Natural killer cell (primary cell): ENCODE data around the gene TNFAIP8L3. TPM values are rescaled to one million over a fixed set of nuclear protein-coding genes. Genes with fewer than 3 reads are reported as not detected.

Experiments
- ATAC-seq, 3 donors: fragments of 150-1000 bp in 2 of 3; fragments of 200-7000 bp in 1 of 3; cut with Tn5 transposase; 1 replicate in 1 of 3; 2 replicates in 2 of 3; pipeline ENCODE4 v1.10.0; 2021; ENCODE audit warnings: mild to moderate bottlenecking in 2 of 3, moderate library complexity in 2 of 3
- DNase-seq, 2 donors: peaks; one replicate each; pipeline versions ENCODE4 v3.0.0 to v3.0.0-alpha.2; 2013 to 2021; ENCODE audit warnings: mixed read lengths in 1 of 2
- H3K27ac ChIP-seq: one replicate; pipeline ENCODE4 v1.5.1; 2013; ENCODE audit warnings: mild to moderate bottlenecking, low read length
- H3K27me3 ChIP-seq: one replicate; pipeline ENCODE4 v1.6.1; 2013; ENCODE audit warnings: low read length; ENCODE audit not compliant: control insufficient read depth, insufficient read depth
- H3K36me3 ChIP-seq: one replicate; pipeline ENCODE4 v1.6.1; 2013; ENCODE audit warnings: low read length; ENCODE audit not compliant: control insufficient read depth, insufficient read depth
- H3K4me1 ChIP-seq: one replicate; pipeline ENCODE4 v1.6.1; 2013; ENCODE audit warnings: low read length; ENCODE audit not compliant: control insufficient read depth, insufficient read depth
- H3K4me3 ChIP-seq: one replicate; pipeline ENCODE4 v1.5.1; 2013; ENCODE audit warnings: low read length
- H3K9me3 ChIP-seq: one replicate; pipeline ENCODE4 v1.6.1; 2013; ENCODE audit warnings: low read length; ENCODE audit not compliant: control insufficient read depth, insufficient read depth
- H3K27ac Mint-ChIP-seq, 2 donors: one replicate each; pipeline ENCODE4 v1.8.0; 2022; ENCODE audit warnings: mild to moderate bottlenecking in 2 of 2, mixed read lengths in 2 of 2, moderate library complexity in 1 of 2
- H3K27me3 Mint-ChIP-seq, 2 donors: one replicate each; pipeline ENCODE4 v1.8.0; 2022; ENCODE audit warnings: low read depth in 2 of 2, mixed read lengths in 2 of 2
- H3K36me3 Mint-ChIP-seq: one replicate; pipeline ENCODE4 v1.8.0; 2022; ENCODE audit warnings: mixed read lengths
- H3K4me1 Mint-ChIP-seq, 2 donors: one replicate each; pipeline ENCODE4 v1.8.0; 2022; ENCODE audit warnings: mixed read lengths in 2 of 2
- H3K4me3 Mint-ChIP-seq: one replicate; pipeline ENCODE4 v1.8.0; 2022; ENCODE audit warnings: mild to moderate bottlenecking, moderate library complexity, mixed read lengths
- H3K9me3 Mint-ChIP-seq, 2 donors: one replicate each; pipeline ENCODE4 v1.8.0; 2022; ENCODE audit warnings: mixed read lengths in 2 of 2
- WGBS: methylation state at CpG from one replicate; pipeline ENCODE4 v1.1.7; 2013; ENCODE audit warnings: missing lambda C conversion rate; ENCODE audit not compliant: insufficient coverage; 5-methylcytosine and 5-hydroxymethylcytosine counted together
- intact Hi-C: fragments of 100-400 bp; cut with micrococcal nuclease; formaldehyde crosslinking; loops from one replicate; pipeline ENCODE4 v1.14.2; 2022
- total RNA-seq, 4 donors: library from RNA; stranded (reverse); fragments of 120-200 nt in 1 of 4; gene quantifications; one replicate each; pipeline versions ENCODE4 v1.2.3 to v1.2.4, GENCODE V29; 2013 to 2022
- TF ChIP-seq, protein P1 (sequence below): fragments of 200-600 bp; IDR thresholded peaks from one replicate; pipeline ENCODE4 v1.8.0; 2022; ENCODE audit warnings: antibody characterized with exemption

The TNFAIP8L3 gene
- total RNA-seq, 3 donors from 2014 or later (not counting 1 experiment from before 2014, with no cell fraction given): not detected

DNA sequence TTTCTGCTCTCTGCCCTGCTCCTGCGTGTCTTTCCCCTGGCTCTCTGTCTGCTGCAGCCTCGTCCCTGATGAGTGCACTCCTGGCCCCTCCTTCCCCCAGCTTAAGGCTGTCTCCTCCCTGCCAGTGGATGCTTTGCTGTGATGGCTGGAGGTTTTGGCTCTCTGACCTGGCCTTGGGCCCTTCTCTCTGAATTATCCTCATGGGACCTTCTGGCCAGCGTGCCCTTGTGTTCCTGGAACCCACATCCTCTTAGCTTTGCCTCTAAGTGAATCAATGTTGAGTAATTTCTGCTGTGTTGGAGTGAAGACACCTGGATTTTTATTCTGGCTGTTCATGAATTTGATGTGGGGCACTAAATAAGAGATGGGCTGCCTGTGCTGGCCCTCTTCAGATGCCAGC lies 9.8 kb upstream of the TNFAIP8L3 start:
- Histone ChIP-seq H3K4me3 (no peak overlapping the region), H3K9me3 (no peaks in the 10 kb centered on the region), H3K4me1 (no peaks in the 10 kb centered on the region), H3K36me3 (no peaks in the 10 kb centered on the region), H3K27me3 (no peaks in the 10 kb centered on the region), H3K27ac (no peak overlapping the region)
- H3K36me3 Mint-ChIP-seq: no peaks in the 10 kb centered on the region
- no peak overlapping the region for H3K27ac Mint-ChIP-seq
- H3K9me3 Mint-ChIP-seq: no peaks in the 10 kb centered on the region
- 81% methylated on average over 3 of the region's 3 CpGs for WGBS
- H3K4me3 Mint-ChIP-seq: no peak overlapping the region
- intact Hi-C loops: no loop called here
- ATAC-seq (no peak), DNase-seq (no peak)
- TF ChIP-seq, protein P1, sequence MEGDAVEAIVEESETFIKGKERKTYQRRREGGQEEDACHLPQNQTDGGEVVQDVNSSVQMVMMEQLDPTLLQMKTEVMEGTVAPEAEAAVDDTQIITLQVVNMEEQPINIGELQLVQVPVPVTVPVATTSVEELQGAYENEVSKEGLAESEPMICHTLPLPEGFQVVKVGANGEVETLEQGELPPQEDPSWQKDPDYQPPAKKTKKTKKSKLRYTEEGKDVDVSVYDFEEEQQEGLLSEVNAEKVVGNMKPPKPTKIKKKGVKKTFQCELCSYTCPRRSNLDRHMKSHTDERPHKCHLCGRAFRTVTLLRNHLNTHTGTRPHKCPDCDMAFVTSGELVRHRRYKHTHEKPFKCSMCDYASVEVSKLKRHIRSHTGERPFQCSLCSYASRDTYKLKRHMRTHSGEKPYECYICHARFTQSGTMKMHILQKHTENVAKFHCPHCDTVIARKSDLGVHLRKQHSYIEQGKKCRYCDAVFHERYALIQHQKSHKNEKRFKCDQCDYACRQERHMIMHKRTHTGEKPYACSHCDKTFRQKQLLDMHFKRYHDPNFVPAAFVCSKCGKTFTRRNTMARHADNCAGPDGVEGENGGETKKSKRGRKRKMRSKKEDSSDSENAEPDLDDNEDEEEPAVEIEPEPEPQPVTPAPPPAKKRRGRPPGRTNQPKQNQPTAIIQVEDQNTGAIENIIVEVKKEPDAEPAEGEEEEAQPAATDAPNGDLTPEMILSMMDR: no peak
- no peaks in the 10 kb centered on the region for H3K4me1 Mint-ChIP-seq
- H3K27me3 Mint-ChIP-seq: peaks cover 26 to 38% of the 10 kb centered on the region in 2 donors

DNA sequence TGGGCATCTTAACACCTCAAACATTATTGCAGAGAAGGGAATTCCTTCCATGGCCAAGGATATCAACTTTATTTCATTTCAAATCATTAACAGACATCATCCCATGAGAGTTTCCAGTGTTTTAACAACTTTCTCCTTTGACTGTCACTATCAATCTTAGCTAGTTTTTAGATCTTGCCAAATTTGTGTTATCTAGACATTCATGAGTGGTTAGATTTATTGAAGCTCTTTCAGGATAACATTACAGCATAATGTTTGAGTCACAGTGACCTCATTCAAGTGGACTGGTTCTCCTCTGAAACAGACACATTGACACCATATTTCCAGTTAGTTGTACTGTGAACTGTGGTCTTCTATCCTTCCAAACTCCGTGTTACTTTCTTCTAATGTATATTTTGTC lies 8.6 kb upstream of the TNFAIP8L3 start:
- H3K4me3 ChIP-seq: no peak overlapping the region
- ATAC-seq: no peak
- no peak overlapping the region for H3K4me3 Mint-ChIP-seq
- peaks cover 31 to 40% of the 10 kb centered on the region in 2 donors for H3K27me3 Mint-ChIP-seq
- DNase-seq: no peak
- no peaks in the 10 kb centered on the region for H3K36me3 ChIP-seq
- H3K27ac ChIP-seq: no peak overlapping the region
- peaks cover 3% of the 10 kb centered on the region for H3K27me3 ChIP-seq
- H3K36me3 Mint-ChIP-seq: no peaks in the 10 kb centered on the region
- no peaks in the 10 kb centered on the region for H3K4me1 ChIP-seq
- TF ChIP-seq, protein P1: no peak
- no peak overlapping the region for H3K27ac Mint-ChIP-seq
- 69% methylated on average over 1 of the region's 1 CpG for WGBS
- no peaks in the 10 kb centered on the region for H3K9me3 Mint-ChIP-seq
- H3K9me3 ChIP-seq: no peaks in the 10 kb centered on the region
- no peaks in the 10 kb centered on the region for H3K4me1 Mint-ChIP-seq
- intact Hi-C loops: no loop called here

DNA sequence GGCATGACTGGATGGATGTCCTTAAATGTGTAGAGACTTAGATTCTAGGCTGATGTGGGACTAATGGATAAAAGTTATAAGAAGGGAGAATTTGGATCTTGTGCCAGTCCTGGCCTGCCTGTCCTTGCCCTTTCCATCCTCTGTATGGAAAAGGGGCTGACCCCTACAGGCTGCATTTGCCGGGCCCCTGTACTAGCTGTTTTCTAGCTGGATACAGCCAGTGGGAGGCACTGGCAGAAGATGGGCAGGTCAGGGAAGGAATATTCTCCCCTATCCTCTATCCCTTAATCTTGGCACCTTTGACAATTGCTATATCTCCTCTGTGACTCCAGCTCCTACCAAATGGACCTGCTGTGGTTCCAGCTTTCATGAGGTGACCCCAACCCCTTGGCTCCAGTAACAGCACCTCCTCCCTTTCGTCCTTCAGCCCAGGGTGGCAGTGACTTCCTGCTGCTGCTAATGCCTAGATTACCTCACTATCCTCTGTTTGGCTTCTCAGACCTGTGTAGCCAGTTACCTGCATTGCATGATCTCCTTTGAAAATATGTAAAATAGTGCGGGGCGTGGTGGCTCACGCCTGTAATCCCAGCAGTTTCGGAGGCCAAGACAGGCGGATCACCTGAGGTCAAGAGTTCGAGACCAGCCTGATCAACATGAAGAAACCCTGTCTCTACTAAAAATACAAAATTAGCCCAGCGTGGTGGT lies 6.2 kb upstream of the TNFAIP8L3 start:
- H3K4me1 Mint-ChIP-seq: no peaks in the 10 kb centered on the region
- H3K27me3 Mint-ChIP-seq: peaks cover 44 to 62% of the 10 kb centered on the region in 2 donors
- H3K36me3 ChIP-seq: no peaks in the 10 kb centered on the region
- ATAC-seq (no peak), DNase-seq (no peak)
- no peak overlapping the region for H3K27ac Mint-ChIP-seq
- H3K27me3 ChIP-seq: peaks cover 14% of the 10 kb centered on the region
- TF ChIP-seq, protein P1: no peak
- H3K36me3 Mint-ChIP-seq: no peaks in the 10 kb centered on the region
- no peak overlapping the region for H3K4me3 Mint-ChIP-seq
- intact Hi-C loops: no loop called here
- H3K27ac ChIP-seq: no peak overlapping the region
- no peak overlapping the region for H3K4me3 ChIP-seq
- no peaks in the 10 kb centered on the region for H3K4me1 ChIP-seq
- 85% methylated on average over 9 of the region's 9 CpGs for WGBS
- no peaks in the 10 kb centered on the region for H3K9me3 ChIP-seq
- H3K9me3 Mint-ChIP-seq: no peaks in the 10 kb centered on the region

DNA sequence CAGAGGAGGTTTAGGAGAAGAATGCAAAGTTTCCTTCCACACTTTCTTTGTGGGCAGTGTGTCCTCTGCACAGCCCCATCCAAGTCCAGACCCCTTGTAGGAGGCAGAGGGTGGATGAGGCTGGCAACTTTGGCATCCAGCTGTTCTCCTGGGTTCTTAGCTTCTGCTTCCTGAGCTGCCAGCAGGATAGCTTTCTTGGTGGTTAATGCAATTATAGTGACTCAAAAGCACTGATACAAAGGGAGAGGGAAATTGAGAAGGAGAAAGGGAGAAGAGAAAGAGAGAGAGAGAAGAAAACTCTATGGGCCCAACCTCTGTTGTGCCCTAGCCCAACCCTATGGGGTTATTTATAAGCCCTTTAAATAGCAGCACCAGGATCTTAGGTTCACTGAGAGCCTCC lies 4.5 kb upstream of the TNFAIP8L3 start:
- Mint-ChIP-seq H3K4me1 (no peaks in the 10 kb centered on the region), H3K27ac (no peak overlapping the region), H3K4me3 (no peak overlapping the region), H3K36me3 (no peaks in the 10 kb centered on the region), H3K9me3 (no peaks in the 10 kb centered on the region), H3K27me3 (peaks cover 44 to 58% of the 10 kb centered on the region in 2 donors)
- H3K4me1 ChIP-seq: peaks cover 5% of the 10 kb centered on the region
- DNase-seq (no peak), ATAC-seq (no peak)
- H3K36me3 ChIP-seq: no peaks in the 10 kb centered on the region
- H3K4me3 ChIP-seq: no peak overlapping the region
- TF ChIP-seq, protein P1: no peak
- intact Hi-C loops: no loop called here
- peaks cover 24% of the 10 kb centered on the region for H3K27me3 ChIP-seq
- H3K27ac ChIP-seq: no peak overlapping the region
- H3K9me3 ChIP-seq: no peaks in the 10 kb centered on the region
